Measurements from ENCODE around the gene USP8. TPM values are rescaled to one million over a fixed set of nuclear protein-coding genes. Genes with fewer than 3 reads are reported as not detected.

Gene USP8
- total RNA-seq, 1 donor from 2014 or later: 78.8 TPM

- H3K4me3 Mint-ChIP-seq: no peak overlapping the region
- H3K36me3 ChIP-seq: no peaks in the 10 kb centered on the region
- H3K27ac ChIP-seq: no peak overlapping the region
- no peak overlapping the region for H3K4me3 ChIP-seq
- H3K9ac ChIP-seq: no peak overlapping the region
- H3K4me2 ChIP-seq: no peak overlapping the region
- no peaks in the 10 kb centered on the region for H3K79me2 ChIP-seq (ENCODE audit: low read depth)
- TF ChIP-seq CTCF (IDR thresholded peaks at IDR 0.05) (no peak), EZH2 (IDR thresholded peaks at IDR 0.05) (no peak), EZH2phosphoT487 (IDR thresholded peaks at IDR 0.05) (no peak)
- peaks cover 9% of the 10 kb centered on the region for H3K36me3 Mint-ChIP-seq
- no peak overlapping the region for H2AFZ ChIP-seq (replicated peaks)
- H4K20me1 ChIP-seq (ENCODE audit: low read depth): no peaks in the 10 kb centered on the region
- no peaks in the 10 kb centered on the region for H3F3A ChIP-seq (ENCODE audit: low read depth)
- H3K4me1 Mint-ChIP-seq: no peaks in the 10 kb centered on the region
- H3K27ac Mint-ChIP-seq: no peak overlapping the region
- H3K4me1 ChIP-seq: no peaks in the 10 kb centered on the region
- DNase-seq (ENCODE audit: low spot score): no peak
- H3K9me3 Mint-ChIP-seq: no peaks in the 10 kb centered on the region
- H3K27me3 ChIP-seq: no peaks in the 10 kb centered on the region
- no peaks in the 10 kb centered on the region for H3K9me3 ChIP-seq (ENCODE audit: low read depth)
- no peaks in the 10 kb centered on the region for H3K27me3 Mint-ChIP-seq (ENCODE audit: insufficient read depth, low read depth)
Measured at GRCh38 chr15:50552238-50552637, 128.0 kb downstream of the USP8 start.

DNA sequence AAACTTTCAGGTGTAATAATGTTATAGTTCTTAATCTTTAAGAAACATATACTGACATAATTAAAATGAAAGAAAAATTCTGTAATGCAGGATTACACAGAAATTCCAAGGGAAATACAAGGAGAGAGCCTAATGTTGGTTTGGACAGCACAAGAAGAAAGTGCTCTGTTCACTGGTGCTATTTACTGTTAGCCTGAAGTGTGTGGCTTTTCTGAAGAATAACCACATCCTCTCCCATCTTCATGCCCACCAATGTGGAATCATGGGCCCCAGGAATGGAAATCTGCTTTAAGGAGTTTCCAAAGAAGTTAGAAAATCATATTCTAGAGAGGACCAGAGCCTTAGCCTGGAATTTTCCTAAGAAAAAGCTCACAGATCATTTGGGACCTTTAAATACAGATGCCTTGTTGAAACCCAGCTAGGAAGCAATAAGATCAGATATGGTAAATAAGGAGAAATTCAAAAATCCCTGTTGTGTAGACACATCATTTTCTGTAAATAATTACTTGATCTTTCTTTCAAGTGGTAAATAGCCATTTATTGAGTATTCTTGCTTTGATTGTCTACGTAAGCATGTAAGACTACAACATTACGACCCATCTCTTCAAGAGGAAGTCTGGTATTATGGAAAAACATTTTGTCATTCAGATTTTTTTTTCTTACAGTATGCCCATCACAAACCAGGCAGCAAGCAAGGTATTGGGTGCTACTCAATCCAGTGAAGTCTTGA, 132.6 kb downstream of the USP8 start:
- Mint-ChIP-seq H3K9me3 (no peaks in the 10 kb centered on the region), H3K4me1 (no peaks in the 10 kb centered on the region), H3K27ac (no peak overlapping the region), H3K27me3 (ENCODE audit: insufficient read depth, low read depth) (no peaks in the 10 kb centered on the region), H3K36me3 (peaks cover 9% of the 10 kb centered on the region), H3K4me3 (no peak overlapping the region)
- no peak overlapping the region for H3K4me3 ChIP-seq
- no peak for TF ChIP-seq EZH2phosphoT487 (IDR thresholded peaks at IDR 0.05)
- no peak for TF ChIP-seq EZH2 (IDR thresholded peaks at IDR 0.05)
- no peak for TF ChIP-seq CTCF (IDR thresholded peaks at IDR 0.05)
- DNase-seq (ENCODE audit: low spot score): no peak
- no peaks in the 10 kb centered on the region for H3K4me1 ChIP-seq
- no peak overlapping the region for H3K27ac ChIP-seq
- H4K20me1 ChIP-seq (ENCODE audit: low read depth): no peaks in the 10 kb centered on the region
- H3F3A ChIP-seq (ENCODE audit: low read depth): no peaks in the 10 kb centered on the region
- H3K9me3 ChIP-seq (ENCODE audit: low read depth): no peaks in the 10 kb centered on the region
- H2AFZ ChIP-seq (replicated peaks): no peak overlapping the region
- no peak overlapping the region for H3K4me2 ChIP-seq
- no peaks in the 10 kb centered on the region for H3K79me2 ChIP-seq (ENCODE audit: low read depth)
- no peak overlapping the region for H3K9ac ChIP-seq
- no peaks in the 10 kb centered on the region for H3K27me3 ChIP-seq
- no peaks in the 10 kb centered on the region for H3K36me3 ChIP-seq

DNA sequence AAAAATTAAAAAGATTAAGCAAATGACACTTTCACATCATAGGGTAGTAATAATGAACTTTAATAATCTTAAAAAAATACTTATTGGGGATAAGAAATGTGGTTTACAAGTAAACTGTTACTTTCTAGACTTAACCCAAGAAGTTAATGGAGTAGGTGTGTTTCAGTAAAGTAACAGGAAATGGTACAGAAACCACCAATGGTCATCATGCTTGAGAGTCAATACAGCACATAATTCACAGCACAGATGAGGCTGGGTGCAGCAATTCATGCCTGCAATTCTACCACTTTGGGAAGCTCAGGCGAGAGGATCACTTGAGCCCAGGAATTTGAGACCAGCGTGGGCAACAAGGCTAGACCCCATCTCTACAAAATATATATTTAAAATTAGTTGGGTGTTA, 133.8 kb downstream of the USP8 start:
- no peaks in the 10 kb centered on the region for H3K4me1 ChIP-seq
- no peak overlapping the region for H3K27ac ChIP-seq
- no peaks in the 10 kb centered on the region for H3K9me3 ChIP-seq (ENCODE audit: low read depth)
- no peaks in the 10 kb centered on the region for H3K79me2 ChIP-seq (ENCODE audit: low read depth)
- no peaks in the 10 kb centered on the region for H3F3A ChIP-seq (ENCODE audit: low read depth)
- Mint-ChIP-seq H3K4me3 (no peak overlapping the region), H3K27ac (no peak overlapping the region), H3K9me3 (no peaks in the 10 kb centered on the region), H3K36me3 (peaks cover 7% of the 10 kb centered on the region), H3K4me1 (no peaks in the 10 kb centered on the region), H3K27me3 (ENCODE audit: insufficient read depth, low read depth) (no peaks in the 10 kb centered on the region)
- no peak overlapping the region for H2AFZ ChIP-seq (replicated peaks)
- TF ChIP-seq EZH2 (IDR thresholded peaks at IDR 0.05): no peak
- no peak for TF ChIP-seq CTCF (IDR thresholded peaks at IDR 0.05)
- no peak for TF ChIP-seq EZH2phosphoT487 (IDR thresholded peaks at IDR 0.05)
- no peaks in the 10 kb centered on the region for H4K20me1 ChIP-seq (ENCODE audit: low read depth)
- H3K4me3 ChIP-seq: no peak overlapping the region
- no peaks in the 10 kb centered on the region for H3K27me3 ChIP-seq
- H3K36me3 ChIP-seq: no peaks in the 10 kb centered on the region
- no peak for DNase-seq (ENCODE audit: low spot score)
- H3K4me2 ChIP-seq: no peak overlapping the region
- no peak overlapping the region for H3K9ac ChIP-seq

All from neural progenitor cell (in vitro differentiated cells).